Central memory CD4-positive, alpha-beta T cell (primary cell): ENCODE measurements around the gene KCNQ2.
A peak's percentile ranks its signal among the peaks of the same experiment; 100 is the strongest.

Source experiments
- DNase-seq: peaks from one replicate; pipeline ENCODE4 v3.0.0; 2022

The KCNQ2 gene

GRCh38 chr20:63501818-63502670 lies 29.6 kb upstream of the KCNQ2 start:
- DNase-seq, result no peak

- DNase-seq, result no peak
These were observed 28.7 kb upstream of the KCNQ2 start for GRCh38 chr20:63500902-63501817.

- DNase-seq, result no peak
These were observed 27.9 kb upstream of the KCNQ2 start for GRCh38 chr20:63500151-63500901.

- DNase-seq, result no peak
These were observed 27.0 kb upstream of the KCNQ2 start for GRCh38 chr20:63499338-63499969.

GRCh38 chr20:63498960-63499337 lies 26.5 kb upstream of the KCNQ2 start, which contains the start of gene EEF1A2:
Gene EEF1A2, minus strand, starts transcription at chr20:63499083. Its CDS starts 1,320 bp downstream, at chr20:63497763.
- peak; percentile 52 for DNase-seq

GRCh38 chr20:63497946-63498935 lies 25.8 kb upstream of the KCNQ2 start:
- DNase-seq, result no peak

GRCh38 chr20:63497138-63497945 lies 24.9 kb upstream of the KCNQ2 start:
- DNase-seq, result no peak

- no peak for DNase-seq
These were observed 24.2 kb upstream of the KCNQ2 start for GRCh38 chr20:63496596-63497120.

GRCh38 chr20:63495741-63496595 lies 23.5 kb upstream of the KCNQ2 start:
- DNase-seq, result peak; percentile 55

GRCh38 chr20:63495167-63495720 lies 22.8 kb upstream of the KCNQ2 start:
- DNase-seq, result no peak

GRCh38 chr20:63494420-63495166 lies 22.1 kb upstream of the KCNQ2 start:
- DNase-seq, result no peak

GRCh38 chr20:63494084-63494419 lies 21.6 kb upstream of the KCNQ2 start:
- no peak for DNase-seq

GRCh38 chr20:63493563-63494020 lies 21.1 kb upstream of the KCNQ2 start:
- DNase-seq, result no peak

GRCh38 chr20:63492982-63493381 lies 20.5 kb upstream of the KCNQ2 start:
- DNase-seq, result no peak

GRCh38 chr20:63492518-63492917 lies 20.1 kb upstream of the KCNQ2 start:
- no peak for DNase-seq

GRCh38 chr20:63491635-63492230 lies 19.3 kb upstream of the KCNQ2 start:
- DNase-seq, result no peak

- DNase-seq, result no peak
These were observed 18.6 kb upstream of the KCNQ2 start for GRCh38 chr20:63491078-63491477.
